Ishikawa (cell line): Measurements from ENCODE around the gene SPATA6L.
A peak's percentile ranks its signal among the peaks of the same experiment; 100 is the strongest.

Source experiments
- CEBPB ChIP-seq: IDR thresholded peaks from 2 replicates; pipeline ENCODE4 v1.6.1; 2012
- EP300 ChIP-seq: IDR thresholded peaks from 2 replicates; pipeline ENCODE4 v1.6.1; 2012; ENCODE audit warnings: borderline replicate concordance
- FOXM1 ChIP-seq: IDR thresholded peaks from 2 replicates; pipeline ENCODE4 v1.6.1; 2012; ENCODE audit warnings: low read depth, borderline replicate concordance
- RAD21 ChIP-seq: IDR thresholded peaks from 2 replicates; pipeline ENCODE4 v1.6.1; 2012; ENCODE audit warnings: low read depth
- REST ChIP-seq: IDR thresholded peaks from 2 replicates; pipeline ENCODE4 v1.6.1; 2012; ENCODE audit warnings: low read depth, mild to moderate bottlenecking
- TAF1 ChIP-seq: IDR thresholded peaks from 2 replicates; pipeline ENCODE4 v1.6.1; 2012; ENCODE audit warnings: low read depth, mild to moderate bottlenecking
- TCF12 ChIP-seq: IDR thresholded peaks from 2 replicates; pipeline ENCODE4 v1.6.1; 2012; ENCODE audit warnings: low read depth
- TEAD4 ChIP-seq: IDR thresholded peaks from 2 replicates; pipeline ENCODE4 v1.6.1; 2012
- TF ChIP-seq, protein P1 (sequence below): IDR thresholded peaks from 2 replicates; pipeline ENCODE4 v1.6.1; 2012

- TF ChIP-seq TAF1 (peak; percentile 88; the same call in 1 of the 2 replicates), TEAD4 (peak; percentile 59; the same call in 1 of the 2 replicates), TCF12 (peak; percentile 80), RAD21 (no peak), CEBPB (0 out of 2 replicates have a peak, but pooled peaks have one; percentile 3), FOXM1 (peak; percentile 41; the same call in 1 of the 2 replicates), EP300 (peak; percentile 43; the same call in 1 of the 2 replicates), REST (no peak)
- TF ChIP-seq, protein P1, sequence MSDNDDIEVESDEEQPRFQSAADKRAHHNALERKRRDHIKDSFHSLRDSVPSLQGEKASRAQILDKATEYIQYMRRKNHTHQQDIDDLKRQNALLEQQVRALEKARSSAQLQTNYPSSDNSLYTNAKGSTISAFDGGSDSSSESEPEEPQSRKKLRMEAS = peak; percentile 86
These were observed 13.2 kb upstream of the SPATA6L start, which contains the start of gene CDC37L1 for GRCh38 chr9:4679268-4680172.
